OCI-LY7 (cell line): ENCODE results near the gene EPHB1.

Experiments used
- EZH2phosphoT487 ChIP-seq: fragments of 200-600 bp; sonication (generic); IDR thresholded peaks from 2 replicates; pipeline ENCODE4 v1.6.1; 2018; ENCODE audit warnings: low read depth, borderline replicate concordance, mild to moderate bottlenecking, mixed run types, antibody characterized with exemption, low read length, moderate library complexity, mixed read lengths
- TF ChIP-seq, protein P1 (sequence below): fragments of 200-600 bp; sonication (generic); conservative IDR thresholded peaks from 2 replicates; pipeline ENCODE4 v1.5.1; 2014; ENCODE audit warnings: mild to moderate bottlenecking, antibody characterized with exemption, low read length, moderate library complexity, mixed read lengths

DNA sequence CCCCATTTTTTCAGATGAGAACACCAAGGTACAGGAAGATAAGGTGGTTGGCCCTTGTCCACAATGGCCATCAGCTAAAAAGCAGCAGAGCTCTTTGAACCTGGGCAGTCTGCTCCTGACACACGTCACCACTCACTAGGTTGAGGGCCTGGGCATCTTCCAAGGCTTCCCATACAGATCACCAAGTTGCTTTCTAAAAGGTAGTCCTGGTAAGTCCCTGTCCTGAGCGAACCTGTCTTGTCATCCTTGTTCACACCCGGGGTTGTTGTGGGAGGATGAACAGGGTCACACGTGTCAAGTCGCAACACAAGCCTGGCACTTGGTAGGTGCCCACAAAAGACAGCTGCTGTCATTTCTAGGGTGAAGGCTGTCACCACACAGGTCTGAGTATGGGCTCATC, 260.4 kb downstream of the EPHB1 start:
- TF ChIP-seq, protein P1, sequence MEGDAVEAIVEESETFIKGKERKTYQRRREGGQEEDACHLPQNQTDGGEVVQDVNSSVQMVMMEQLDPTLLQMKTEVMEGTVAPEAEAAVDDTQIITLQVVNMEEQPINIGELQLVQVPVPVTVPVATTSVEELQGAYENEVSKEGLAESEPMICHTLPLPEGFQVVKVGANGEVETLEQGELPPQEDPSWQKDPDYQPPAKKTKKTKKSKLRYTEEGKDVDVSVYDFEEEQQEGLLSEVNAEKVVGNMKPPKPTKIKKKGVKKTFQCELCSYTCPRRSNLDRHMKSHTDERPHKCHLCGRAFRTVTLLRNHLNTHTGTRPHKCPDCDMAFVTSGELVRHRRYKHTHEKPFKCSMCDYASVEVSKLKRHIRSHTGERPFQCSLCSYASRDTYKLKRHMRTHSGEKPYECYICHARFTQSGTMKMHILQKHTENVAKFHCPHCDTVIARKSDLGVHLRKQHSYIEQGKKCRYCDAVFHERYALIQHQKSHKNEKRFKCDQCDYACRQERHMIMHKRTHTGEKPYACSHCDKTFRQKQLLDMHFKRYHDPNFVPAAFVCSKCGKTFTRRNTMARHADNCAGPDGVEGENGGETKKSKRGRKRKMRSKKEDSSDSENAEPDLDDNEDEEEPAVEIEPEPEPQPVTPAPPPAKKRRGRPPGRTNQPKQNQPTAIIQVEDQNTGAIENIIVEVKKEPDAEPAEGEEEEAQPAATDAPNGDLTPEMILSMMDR: no peak
- no peak for TF ChIP-seq EZH2phosphoT487
